Measurements from ENCODE around the gene HCFC1R1.
"Not testable (repeated sequence)": the region's sequence is repeated elsewhere in the genome, so short reads cannot be mapped to it uniquely, and the experiment has no call there.

Gene HCFC1R1, protein sequence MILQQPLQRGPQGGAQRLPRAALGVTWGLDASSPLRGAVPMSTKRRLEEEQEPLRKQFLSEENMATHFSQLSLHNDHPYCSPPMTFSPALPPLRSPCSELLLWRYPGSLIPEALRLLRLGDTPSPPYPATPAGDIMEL

DNA sequence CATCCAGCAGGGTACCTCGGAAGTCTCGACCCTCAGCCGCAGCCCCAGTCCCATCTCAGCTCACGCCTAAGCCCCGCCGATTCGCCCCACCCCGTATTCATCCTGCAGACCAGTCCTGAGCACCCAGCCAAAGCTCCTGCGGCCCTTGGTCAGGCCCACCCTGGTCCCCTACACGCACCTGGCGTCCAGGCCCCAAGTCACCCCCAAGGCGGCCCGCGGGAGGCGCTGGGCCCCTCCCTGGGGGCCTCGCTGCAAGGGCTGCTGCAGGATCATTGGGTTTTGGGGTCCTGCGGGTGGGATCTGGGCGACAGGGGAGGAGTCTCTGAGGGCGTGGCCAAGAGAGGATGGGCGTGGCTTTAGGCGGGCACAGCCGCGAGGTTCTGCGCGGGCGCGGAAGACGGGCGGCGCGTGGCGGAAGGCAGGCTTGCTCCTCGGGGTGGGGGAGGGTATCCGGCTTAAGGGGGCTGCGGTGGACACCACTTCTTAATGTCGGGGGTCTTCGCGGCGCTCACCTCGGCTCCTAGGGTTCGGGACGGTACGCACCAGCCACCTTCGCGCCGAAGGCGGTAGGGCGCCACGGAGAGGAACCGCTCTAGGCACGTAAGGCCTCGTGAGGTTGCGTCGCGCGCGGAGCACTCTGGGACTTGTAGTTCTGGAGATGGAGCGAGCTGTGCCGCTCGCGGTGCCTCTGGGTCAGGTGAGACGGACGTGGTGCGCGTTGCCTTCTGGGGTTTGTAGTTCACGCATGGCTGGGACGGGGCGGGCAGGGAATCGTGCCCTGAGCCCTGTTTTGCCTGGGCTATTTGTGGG, at the start of gene HCFC1R1, which contains the start of gene THOC6:
HCFC1R1 (minus strand) TSS at position 274 of the 810 bp plus-strand sequence; CDS start at position 273, 1 bp downstream.
THOC6 (plus strand) TSS at position 367 of the 810 bp plus-strand sequence; CDS start at position 659, 292 bp downstream.
- peak; percentile 97 for DNase-seq

DNA sequence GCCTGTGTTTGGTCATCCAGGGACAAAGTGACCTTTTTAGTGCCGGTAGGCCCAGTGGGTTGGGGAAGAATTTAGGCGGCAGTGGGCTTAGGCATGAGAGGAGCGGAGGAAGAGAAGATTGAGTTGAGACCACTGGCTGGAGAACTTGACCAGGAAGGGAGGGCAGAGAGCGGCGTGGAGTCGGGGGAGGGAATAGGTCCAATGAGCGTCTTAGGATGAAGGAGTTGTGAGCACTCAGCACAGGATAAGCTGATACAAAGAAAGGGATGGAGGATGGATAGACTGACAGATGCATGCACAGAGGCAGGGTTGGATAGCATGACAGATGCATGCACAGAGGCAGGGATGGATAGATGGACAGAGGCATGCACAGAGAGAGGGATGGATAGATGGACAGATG, 49.7 kb upstream of the HCFC1R1 start:
- peak in 1 of 2 experiments; percentile 31 for DNase-seq

DNA sequence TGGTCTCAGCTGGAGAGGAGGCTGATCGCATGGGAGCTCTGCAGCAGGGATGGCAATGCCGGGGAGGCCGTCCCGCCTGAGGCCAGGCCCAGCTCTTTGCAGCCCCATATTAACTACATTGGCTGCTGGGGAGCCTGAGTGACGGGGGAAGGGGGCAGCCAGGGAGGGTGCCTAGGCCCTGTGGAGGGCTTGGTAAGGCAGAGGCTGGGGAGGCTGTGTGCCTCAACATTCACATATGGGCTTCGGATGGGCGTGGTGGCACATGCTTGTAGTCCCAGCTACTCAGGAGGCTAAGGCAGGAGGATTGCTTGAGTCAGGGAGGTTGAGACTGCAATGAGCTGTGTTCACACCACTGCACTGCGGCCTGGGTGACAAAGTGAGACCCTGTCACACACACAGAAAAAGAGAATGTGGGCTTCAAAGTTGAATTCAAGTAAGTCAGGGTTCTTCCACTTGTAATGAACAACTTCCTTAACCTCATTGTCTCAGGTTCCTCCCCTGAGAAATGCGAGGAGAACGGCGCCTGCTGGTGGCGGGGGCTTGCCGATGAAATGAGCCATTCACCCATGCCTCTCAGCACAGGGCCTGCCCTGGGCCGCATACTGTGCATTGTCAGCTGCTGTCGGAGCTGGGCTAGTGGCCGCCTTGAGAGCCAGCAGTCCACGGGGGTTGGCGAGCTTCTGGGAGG, 49.0 kb upstream of the HCFC1R1 start:
- peak; percentile 50 to 53 for DNase-seq

DNA sequence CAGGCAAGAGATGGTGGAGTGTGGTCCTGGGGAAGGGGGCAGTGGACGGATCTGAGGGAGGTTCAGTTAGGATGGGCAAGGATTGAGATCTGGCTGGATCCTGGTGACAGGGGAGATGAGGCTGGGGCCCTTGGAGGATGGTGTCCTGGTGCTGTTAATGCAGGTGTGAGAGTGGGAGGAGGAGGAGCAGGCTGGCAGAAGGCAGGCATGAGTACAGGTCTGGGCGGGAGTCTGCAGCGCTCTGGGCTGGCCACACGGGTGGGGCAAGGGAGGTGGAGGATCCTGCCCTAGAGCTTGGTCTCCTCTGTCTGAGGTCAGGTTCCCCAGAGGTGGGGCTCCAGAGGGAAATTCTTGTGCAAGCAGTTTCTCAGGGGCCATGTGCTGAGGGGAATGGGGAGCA, 48.4 kb upstream of the HCFC1R1 start:
- DNase-seq = peak; percentile 50 to 60

DNA sequence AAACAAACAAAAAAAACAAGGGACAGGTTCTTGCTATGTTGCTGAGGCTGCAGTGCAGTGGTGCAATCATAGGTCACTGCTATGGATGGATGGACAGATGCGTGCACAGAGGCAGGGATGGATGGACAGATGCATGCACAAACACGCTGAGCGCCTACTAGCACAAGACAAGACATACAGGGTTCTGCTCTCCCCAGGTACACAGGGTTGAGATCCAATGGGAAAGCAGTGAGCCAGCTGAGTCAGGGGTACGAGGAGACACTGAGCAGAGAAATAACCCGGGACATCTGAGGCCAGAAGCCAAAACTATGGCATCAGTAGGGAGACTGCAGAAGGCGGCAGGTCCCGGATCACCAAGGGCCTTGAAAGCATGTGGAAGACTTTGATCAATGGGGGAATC, 47.9 kb upstream of the HCFC1R1 start:
- DNase-seq = peak; percentile 42 to 44

DNA sequence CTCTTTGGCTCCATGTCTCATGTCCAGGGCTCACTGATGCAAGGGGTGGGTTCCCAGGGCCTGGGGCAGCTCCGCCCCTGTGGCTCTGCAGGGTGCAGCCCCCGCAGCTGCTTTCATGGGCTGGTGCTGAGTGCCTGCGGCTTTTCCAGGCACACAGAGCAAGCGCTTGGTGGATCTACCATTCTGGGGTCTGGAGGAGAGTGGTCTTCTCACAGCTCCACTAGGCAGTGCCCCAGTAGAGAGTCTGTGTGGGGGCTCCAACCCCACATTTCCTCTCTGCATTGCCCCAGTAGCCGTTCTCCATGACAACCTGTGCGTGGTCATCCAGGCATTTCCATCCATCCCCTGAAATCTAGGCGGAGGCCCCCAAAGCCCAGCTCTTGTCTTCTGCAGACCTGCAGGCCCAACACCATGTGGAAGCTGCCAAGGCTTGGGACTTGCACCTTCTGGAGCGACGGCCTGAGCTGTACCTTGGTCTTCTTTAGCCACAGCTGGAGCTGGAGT, 46.9 kb upstream of the HCFC1R1 start:
- peak in 1 of 2 experiments; percentile 56 for DNase-seq

DNA sequence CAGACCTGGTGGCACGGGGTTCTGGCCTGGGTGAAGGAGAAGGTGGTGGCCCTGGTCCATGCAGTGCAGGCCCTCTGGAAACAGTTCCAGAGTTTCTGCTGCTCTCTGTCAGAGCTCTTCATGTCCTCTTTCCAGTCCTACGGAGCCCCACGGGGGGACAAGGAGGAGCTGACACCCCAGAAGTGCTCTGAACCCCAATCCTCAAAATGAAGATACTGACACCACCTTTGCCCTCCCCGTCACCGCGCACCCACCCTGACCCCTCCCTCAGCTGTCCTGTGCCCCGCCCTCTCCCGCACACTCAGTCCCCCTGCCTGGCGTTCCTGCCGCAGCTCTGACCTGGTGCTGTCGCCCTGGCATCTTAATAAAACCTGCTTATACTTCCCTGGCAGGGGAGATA, 45.4 kb upstream of the HCFC1R1 start:
- DNase-seq = not testable (repeated sequence)

DNA sequence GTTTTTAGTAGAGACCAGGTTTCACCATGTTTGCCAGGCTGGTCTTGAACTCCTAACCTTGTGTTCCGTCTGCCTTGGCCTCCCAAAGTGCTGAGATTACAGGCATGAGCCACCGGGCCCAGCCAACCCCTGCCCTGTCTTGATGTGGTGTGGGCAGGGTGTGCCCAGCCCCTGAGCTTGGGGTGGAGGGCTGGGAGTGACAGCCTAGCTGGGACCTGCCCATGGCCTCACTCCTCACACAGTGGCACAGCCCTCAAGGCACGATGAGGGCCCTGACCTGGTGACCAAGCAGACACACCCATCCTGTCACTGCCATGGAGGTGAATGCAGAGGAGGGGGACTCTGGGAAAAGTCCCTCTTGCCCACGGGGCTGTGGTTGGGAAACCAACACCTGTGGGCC, 44.7 kb upstream of the HCFC1R1 start:
- no peak for DNase-seq

DNA sequence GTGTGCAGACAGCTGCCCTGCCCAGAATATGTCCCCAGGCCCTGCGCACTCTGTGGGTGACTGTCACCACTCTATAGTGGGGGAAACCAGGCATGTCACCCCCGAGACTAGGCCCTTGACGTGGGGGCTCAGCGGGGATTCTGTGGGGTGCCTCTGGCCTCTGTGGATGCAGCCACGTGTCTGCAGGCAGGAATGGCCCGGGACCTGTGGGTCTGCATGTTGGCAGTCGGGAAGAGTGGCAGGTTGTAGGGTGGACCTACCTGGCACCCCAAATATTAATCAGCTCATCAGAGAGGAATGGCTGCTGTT, 42.7 kb upstream of the HCFC1R1 start:
- peak in 1 of 2 experiments; percentile 46 for DNase-seq

DNA sequence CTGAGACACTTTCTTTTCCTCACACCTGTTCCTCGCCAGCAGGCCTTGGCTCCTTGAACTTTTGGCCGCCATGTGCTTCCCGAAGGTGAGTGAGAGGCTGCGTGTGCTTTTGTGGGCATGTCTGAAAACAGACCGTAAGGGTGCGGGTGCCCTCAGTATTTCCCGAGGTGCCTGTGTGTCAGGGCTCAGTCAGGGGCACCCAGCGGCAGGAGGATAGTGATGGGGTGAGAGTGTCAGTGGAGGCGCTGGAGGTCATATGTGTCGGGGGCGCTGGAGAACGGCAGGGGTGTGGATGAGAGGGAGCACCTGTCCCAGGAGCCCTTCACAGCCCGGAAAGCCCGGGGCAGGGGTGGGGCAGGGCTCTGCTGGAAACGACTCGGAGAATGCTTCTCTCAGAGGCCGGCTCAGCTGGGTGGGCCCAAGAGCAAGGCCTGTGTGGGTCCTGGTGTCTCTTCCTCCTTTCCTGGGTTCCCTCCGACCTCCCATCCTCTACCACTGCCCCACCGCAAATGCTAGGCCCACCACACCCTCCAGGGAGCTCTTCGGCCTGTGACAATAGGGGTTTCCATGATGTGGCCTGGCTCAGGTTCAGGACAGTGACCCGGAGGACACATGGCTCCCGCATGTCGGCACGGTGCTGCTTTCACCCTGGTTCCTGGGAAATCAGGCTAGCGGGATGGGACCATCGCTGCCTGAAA, 42.1 kb upstream of the HCFC1R1 start:
- DNase-seq = peak in 1 of 2 experiments; percentile 36

DNA sequence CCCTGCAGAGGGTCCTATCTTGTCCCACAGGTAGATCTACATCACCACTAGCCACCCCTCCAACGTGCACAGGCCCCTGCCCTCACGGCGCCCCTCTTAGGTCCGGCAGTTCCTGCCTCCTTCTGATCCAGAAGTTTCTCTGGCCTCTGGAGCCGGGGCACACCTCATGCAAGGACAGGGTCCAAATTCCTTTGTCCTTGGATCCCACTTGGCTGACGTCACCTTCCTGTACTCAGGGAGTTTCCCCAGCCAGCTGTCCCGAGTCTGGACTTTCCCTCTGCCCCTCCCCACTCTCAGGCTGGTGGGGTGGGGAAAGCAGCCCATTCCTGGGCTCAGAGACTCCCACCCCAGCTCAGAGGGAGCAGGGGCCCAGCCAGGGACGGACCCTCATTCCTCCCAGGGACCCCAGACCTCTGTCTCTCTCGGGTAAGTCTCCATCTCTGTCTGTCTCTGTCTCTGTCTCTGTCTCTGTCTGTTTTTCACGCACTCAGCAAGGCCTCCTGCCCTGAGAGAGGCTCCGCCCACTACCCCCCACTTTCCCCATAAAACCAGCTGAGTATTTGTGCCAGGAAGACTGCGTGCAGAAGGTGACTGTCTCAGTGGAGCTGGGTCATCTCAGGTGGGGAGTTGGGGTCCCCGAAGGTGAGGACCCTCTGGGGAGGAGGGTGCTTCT, 41.5 kb upstream of the HCFC1R1 start, which contains the start of gene IL32:
IL32 (plus strand) TSS at position 572 of the 673 bp plus-strand sequence. CDS start 172 bp downstream, outside the sequence.
- DNase-seq = peak; percentile 85

DNA sequence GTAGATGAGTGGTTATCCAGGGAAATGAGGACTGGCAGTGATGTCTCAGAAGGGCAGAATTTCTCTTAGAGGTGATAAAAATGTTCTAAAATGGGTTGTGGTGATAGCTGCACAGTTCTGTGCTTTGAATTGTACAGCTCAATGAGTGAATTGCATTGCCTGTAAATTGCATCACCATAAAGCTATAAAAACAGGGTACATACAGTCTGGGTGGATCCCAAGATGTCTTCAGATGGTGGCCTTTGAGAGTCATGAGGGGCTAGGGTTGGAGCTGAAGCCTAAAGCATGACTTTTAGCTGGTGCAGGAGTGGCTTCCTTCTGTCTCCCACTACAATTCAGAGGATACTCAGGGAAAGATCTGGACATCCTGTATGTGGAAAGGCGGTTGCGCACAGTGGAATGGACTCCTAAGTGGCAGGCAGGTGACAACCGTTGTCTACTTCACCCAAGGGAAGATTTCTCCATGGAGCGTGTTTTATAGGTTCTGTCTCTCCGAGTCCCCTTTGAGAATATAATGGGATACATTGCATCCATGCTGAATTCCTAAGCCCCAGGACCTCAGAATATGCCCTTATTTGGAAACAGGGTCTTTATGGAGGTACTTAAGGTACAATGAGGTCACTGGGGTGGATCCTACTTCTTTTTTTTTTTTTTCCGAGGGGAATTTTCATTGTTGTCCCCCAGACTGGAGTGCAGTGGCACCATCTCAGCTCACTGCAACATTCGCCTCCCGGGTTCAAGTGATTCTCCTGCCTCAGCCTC, 40.1 kb upstream of the HCFC1R1 start:
- no peak for DNase-seq

DNA sequence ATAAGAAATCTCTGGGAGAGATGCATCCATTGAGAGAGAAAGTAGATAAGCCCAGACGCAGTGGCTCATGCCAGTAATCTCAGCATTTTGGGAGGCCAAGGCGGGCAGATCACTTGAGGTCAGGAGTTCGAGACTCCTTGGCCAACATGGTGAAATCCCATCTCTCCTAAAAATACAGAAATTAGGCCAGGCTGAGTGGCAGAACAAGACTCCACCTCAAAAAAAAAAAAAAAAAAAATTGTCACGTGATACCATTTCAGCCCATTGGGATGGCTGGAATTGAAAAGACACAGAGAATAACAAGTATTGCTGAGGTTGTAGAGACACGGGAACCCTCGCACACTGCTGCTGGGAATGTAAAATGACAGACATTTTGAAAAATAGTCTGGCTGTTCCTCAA, 38.8 kb upstream of the HCFC1R1 start:
- no peak for DNase-seq

DNA sequence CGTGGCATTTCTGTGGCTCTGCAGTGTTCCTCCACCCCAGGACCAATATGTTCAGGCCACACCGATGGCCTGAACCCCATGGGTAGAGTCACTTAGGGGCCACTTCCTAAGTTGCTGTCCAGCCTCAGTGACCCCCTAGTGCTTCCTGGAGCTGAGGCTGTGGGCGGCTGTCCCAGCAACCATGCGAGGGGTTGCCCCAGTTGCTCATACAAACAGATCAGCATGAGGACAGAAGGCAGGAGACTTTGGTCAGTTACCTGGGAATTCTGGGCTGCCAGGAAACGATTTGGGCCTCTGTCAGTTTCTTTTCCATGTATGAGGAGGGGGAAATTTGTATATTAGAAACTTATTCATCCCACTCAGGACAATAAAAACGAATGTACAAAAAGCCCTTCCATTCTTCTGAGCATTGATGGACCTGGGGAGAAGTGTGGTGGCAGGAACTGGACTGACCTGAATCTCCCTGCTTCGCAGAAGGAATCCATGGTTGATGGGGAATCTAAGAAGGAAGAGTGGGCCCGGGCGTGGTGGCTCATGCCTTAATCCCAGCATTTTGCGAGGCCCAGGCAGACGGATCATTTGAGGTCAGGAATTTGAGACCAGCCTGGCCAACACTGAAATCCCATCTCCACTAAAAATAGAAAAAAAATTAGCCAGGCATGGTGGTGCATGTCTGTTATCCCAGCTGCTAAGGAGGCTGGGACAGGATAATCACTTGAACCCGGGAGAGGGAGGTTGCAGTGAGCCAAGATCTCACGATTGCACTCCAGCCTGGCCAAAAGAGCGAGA, 36.8 kb upstream of the HCFC1R1 start:
- DNase-seq = no peak

DNA sequence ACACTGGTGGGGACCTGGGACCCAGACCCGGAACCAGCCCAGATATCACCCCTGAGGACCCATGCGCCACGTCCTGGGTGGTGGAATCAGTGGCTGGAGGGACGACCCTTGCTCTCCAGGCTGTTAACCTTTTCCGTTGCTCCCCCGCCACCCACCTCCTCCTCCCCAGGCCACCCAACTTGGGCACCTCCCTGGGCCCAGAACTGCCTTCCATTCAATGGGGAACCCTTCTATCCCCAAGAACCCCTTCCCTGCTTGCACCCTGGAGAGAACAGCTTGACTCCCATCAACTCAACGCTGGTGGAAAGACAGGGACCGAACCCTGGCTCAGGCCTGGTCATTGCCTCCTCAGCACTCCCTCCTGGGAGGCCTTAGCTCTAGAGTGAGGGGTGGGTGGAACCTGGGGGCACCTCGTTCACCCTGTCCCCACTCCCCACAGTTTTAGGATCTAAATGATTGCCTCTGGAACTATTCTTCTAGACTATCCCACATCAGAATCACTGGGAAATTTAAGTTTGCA, 36.0 kb upstream of the HCFC1R1 start:
- DNase-seq = no peak

DNA sequence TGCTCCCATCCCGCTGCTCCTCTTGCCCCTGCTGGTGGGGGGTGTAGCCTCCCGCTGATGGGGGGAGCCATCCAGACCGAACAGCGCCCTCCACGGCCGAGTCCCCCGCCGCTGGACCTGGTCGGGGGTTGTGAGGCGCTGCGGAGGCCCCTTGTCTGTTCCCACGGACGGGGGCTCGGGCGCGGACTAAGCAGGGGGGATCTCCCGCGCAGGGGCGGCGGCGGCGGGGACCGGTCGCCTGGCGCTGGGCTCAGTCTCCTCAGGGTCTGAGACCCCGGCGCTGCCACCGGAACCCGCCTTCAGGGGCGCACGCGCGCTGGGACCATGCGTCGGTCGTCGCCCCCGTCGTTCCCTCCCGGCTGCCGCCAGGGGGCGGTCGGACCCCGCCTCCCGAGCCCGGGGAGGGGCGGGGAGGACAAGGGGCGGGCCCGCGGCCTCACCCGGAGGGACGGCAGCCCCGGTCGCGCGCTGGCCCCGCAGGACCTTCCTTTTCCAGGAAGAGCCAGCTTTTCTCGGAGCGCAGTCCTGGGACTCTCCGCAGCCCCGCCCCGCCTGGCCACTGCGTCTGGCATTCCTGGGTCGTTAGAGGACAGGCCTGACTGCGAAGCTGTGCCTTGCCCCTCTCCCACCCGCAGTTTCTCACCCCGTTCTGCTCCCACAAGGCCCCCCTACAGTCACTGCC, 35.4 kb upstream of the HCFC1R1 start:
- peak; percentile 94 to 95 for DNase-seq

DNA sequence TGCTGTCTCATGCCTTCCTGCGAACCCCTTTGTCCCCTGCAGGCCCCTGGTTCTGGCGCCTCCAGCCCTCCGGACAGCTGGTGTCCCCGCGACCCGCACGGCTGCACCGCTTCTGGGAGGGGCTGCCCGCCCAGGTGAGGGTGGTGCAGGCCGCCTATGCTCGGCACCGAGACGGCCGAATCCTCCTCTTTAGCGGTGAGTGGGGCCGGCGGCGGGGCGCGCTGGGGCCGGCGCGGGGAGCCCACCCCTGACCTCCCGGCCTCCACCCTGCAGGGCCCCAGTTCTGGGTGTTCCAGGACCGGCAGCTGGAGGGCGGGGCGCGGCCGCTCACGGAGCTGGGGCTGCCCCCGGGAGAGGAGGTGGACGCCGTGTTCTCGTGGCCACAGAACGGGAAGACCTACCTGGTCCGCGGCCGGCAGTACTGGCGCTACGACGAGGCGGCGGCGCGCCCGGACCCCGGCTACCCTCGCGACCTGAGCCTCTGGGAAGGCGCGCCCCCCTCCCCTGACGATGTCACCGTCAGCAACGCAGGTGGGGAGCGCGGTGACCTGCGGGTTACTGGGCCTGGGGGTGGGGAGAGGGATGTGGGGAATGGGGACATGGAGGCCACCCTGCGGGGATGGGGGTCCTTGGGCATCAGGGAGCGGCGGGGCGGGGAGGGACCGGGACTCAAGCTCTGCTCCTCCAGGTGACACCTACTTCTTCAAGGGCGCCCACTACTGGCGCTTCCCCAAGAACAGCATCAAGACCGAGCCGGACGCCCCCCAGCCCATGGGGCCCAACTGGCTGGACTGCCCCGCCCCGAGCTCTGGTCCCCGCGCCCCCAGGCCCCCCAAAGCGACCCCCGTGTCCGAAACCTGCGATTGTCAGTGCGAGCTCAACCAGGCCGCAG, 34.6 kb upstream of the HCFC1R1 start:
- peak; percentile 72 to 74 for DNase-seq
